Tibial nerve (tissue), 4 donors: Measurements from ENCODE around the gene HRH4. TPM values are rescaled to one million over a fixed set of nuclear protein-coding genes. Genes with fewer than 3 reads are reported as not detected.

ENCODE experiments used
- DNase-seq, 2 donors: peaks; one replicate each; pipeline ENCODE4 v3.0.0-alpha.2; 2019; ENCODE audit warnings: low spot score in 2 of 2
- H3K27ac ChIP-seq, 4 donors: fragments of 200-600 bp; sonication (generic) in 3 of 4; one replicate each; pipeline ENCODE4 v1.5.1; 2017 to 2019; ENCODE audit warnings: mild to moderate bottlenecking in 1 of 4
- H3K27me3 ChIP-seq, 2 donors: fragments of 200-600 bp; sonication (generic) in 1 of 2; one replicate each; pipeline versions ENCODE4 v1.5.1 to v1.6.0; 2017 to 2019
- H3K36me3 ChIP-seq, 3 donors: fragments of 200-600 bp; sonication (generic); one replicate each; pipeline ENCODE4 v1.5.1; 2018 to 2019
- H3K4me1 ChIP-seq, 4 donors: fragments of 200-600 bp; sonication (generic) in 3 of 4; one replicate each; pipeline ENCODE4 v1.5.1; 2017 to 2019
- H3K4me3 ChIP-seq, 4 donors: fragments of 200-600 bp; sonication (generic) in 3 of 4; one replicate each; pipeline ENCODE4 v1.5.1; 2017 to 2019; ENCODE audit warnings: mild to moderate bottlenecking in 1 of 4, moderate library complexity in 1 of 4
- H3K9me3 ChIP-seq, 4 donors: fragments of 200-600 bp; sonication (generic) in 3 of 4; one replicate each; pipeline ENCODE4 v1.5.1; 2017 to 2019
- EP300 ChIP-seq, 2 donors: sonication (generic); formaldehyde crosslinking; IDR thresholded peaks; one replicate each; pipeline ENCODE4 v1.6.1; 2017; ENCODE audit warnings: antibody characterized with exemption in 2 of 2, mild to moderate bottlenecking in 1 of 2
- POLR2A ChIP-seq, 2 donors: fragments of 450-650 bp; IDR thresholded peaks; one replicate each; pipeline ENCODE4 v1.6.1; 2017; ENCODE audit warnings: antibody characterized with exemption in 2 of 2, mild to moderate bottlenecking in 2 of 2, moderate library complexity in 2 of 2
- WGBS, 2 donors: methylation state at CpG; one replicate each; pipeline ENCODE4 v1.1.5; 2018; 5-methylcytosine and 5-hydroxymethylcytosine counted together
- total RNA-seq, 4 donors: library from RNA; depleted of rRNA; stranded (reverse); fragments of >200 nt; gene quantifications; one replicate each; pipeline ENCODE4 v1.1.0, GENCODE V29; 2016
- TF ChIP-seq, protein P1 (sequence below), 5 experiments: fragments of 200-600 bp in 3 of 5; fragments of 450-650 bp in 2 of 5; sonication (generic) in 3 of 5; IDR thresholded peaks; one replicate each; pipeline ENCODE4 v1.5.1; 2016 to 2019; ENCODE audit warnings: antibody characterized with exemption in 5 of 5, mild to moderate bottlenecking in 3 of 5, moderate library complexity in 2 of 5

HRH4 gene, protein sequence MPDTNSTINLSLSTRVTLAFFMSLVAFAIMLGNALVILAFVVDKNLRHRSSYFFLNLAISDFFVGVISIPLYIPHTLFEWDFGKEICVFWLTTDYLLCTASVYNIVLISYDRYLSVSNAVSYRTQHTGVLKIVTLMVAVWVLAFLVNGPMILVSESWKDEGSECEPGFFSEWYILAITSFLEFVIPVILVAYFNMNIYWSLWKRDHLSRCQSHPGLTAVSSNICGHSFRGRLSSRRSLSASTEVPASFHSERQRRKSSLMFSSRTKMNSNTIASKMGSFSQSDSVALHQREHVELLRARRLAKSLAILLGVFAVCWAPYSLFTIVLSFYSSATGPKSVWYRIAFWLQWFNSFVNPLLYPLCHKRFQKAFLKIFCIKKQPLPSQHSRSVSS
- under 1 TPM in 1 of 4 donors, not detected in 3; 0.60 TPM for total RNA-seq

DNA sequence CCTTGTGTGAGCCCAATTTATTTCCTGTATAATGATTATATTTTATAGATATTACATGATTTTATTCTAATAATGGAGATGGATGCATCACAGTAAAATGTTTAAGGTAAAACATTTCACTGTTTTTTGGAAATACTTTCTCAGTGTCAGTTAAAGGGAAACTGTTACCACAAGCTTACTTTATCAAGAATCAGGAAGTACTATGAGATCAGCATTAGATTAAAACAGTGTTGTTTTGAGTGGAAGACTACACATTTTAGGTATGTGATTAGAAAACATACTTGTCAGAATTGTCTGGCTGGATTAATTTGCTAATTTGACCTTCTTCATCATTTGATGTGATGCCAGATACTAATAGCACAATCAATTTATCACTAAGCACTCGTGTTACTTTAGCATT, at the start of gene HRH4:
Gene HRH4, plus strand, starts transcription at position 250 of the 400 bp plus-strand sequence. Its CDS starts 92 bp downstream, at position 342.
- no peaks in the 10 kb centered on the region for H3K27me3 ChIP-seq
- no peaks in the 10 kb centered on the region for H3K4me1 ChIP-seq
- TF ChIP-seq EP300 (IDR thresholded peaks at IDR 0.05) (no peak), POLR2A (IDR thresholded peaks at IDR 0.05) (no peak)
- TF ChIP-seq, protein P1, sequence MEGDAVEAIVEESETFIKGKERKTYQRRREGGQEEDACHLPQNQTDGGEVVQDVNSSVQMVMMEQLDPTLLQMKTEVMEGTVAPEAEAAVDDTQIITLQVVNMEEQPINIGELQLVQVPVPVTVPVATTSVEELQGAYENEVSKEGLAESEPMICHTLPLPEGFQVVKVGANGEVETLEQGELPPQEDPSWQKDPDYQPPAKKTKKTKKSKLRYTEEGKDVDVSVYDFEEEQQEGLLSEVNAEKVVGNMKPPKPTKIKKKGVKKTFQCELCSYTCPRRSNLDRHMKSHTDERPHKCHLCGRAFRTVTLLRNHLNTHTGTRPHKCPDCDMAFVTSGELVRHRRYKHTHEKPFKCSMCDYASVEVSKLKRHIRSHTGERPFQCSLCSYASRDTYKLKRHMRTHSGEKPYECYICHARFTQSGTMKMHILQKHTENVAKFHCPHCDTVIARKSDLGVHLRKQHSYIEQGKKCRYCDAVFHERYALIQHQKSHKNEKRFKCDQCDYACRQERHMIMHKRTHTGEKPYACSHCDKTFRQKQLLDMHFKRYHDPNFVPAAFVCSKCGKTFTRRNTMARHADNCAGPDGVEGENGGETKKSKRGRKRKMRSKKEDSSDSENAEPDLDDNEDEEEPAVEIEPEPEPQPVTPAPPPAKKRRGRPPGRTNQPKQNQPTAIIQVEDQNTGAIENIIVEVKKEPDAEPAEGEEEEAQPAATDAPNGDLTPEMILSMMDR (IDR thresholded peaks at IDR 0.05): no peak
- no peak within 1 kb of the TSS for H3K27ac ChIP-seq
- no peaks in the 10 kb centered on the region for H3K9me3 ChIP-seq
- WGBS, 2 donors: 57 to 83% methylated on average over 1 of the region's 1 CpG
- no peak for DNase-seq
- peaks cover 0 to 10% (median 0%) of the 10 kb centered on the region in 3 donors for H3K36me3 ChIP-seq
- no peak within 1 kb of the TSS for H3K4me3 ChIP-seq

DNA sequence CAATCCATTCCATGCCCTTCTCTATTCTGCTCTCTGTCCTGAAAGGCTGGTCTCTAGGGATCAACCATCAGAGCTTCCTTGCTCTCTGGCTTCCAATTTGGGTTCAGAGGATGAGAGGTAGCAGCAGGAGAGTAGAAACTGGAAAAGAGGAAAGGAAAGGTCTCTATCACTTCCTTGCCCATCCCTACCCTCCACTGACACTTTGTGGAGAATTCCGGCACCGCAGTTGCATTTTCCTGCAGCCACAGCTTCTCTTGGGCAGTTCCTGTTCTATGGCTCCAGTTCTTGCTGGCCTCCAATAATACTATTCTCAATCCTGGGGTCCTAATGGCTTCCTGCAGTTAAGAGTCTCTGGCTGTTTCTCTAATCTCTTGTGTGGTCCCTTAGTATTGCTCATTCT, 47.3 kb upstream of the HRH4 start:
- DNase-seq: no peak
- H3K4me3 ChIP-seq: no peak overlapping the region
- H3K9me3 ChIP-seq: no peaks in the 10 kb centered on the region
- no peak overlapping the region for H3K27ac ChIP-seq
- TF ChIP-seq, protein P1 (IDR thresholded peaks at IDR 0.05): peak in 2 of 5 experiments; percentile 18 to 20
- TF ChIP-seq EP300 (IDR thresholded peaks at IDR 0.05): no peak
- no peaks in the 10 kb centered on the region for H3K36me3 ChIP-seq
- WGBS, 2 donors: 64 to 67% methylated on average over 2 of the region's 2 CpGs
- H3K27me3 ChIP-seq: peaks cover 0 to 27% of the 10 kb centered on the region in 2 donors
- no peaks in the 10 kb centered on the region for H3K4me1 ChIP-seq

DNA sequence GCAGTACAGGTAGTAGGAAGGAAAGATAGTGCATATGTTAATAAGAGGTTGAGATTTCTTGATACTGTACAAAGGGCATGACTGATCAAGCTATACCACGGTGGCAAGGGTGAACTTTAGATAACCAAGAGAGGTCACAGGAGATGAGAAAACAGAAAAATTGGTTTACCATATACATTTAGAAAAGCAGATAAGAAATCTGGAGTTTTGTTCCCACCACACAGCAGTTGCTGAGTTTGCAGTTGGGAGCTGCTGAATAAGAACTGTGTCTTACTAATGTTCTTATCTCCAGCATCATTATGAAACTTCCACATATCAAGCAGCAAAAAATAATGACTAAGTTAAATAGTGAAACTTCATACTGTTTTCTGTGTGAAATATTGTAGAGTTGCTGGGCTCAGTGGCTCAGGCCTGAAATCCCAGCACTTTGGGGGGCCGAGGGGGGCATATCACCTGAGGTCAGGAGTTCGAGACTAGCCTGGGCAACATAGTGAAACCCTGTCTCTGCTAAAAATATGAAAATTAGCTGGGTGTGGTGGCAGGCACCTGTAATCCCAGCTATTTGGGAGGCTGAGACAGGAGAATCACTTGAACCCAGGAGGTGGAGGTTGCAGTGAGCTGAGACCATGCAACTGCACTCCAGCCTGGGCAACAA, 46.0 kb upstream of the HRH4 start:
- WGBS, 2 donors: 84 to 95% methylated on average over 3 of the region's 3 CpGs
- H3K27ac ChIP-seq: no peak overlapping the region
- H3K4me1 ChIP-seq: no peaks in the 10 kb centered on the region
- H3K27me3 ChIP-seq: peaks cover 0 to 41% of the 10 kb centered on the region in 2 donors
- no peaks in the 10 kb centered on the region for H3K9me3 ChIP-seq
- no peak for DNase-seq
- TF ChIP-seq, protein P1 (IDR thresholded peaks at IDR 0.05): no peak
- TF ChIP-seq EP300 (IDR thresholded peaks at IDR 0.05) (no peak), POLR2A (IDR thresholded peaks at IDR 0.05) (no peak)
- H3K36me3 ChIP-seq: no peaks in the 10 kb centered on the region
- H3K4me3 ChIP-seq: no peak overlapping the region

DNA sequence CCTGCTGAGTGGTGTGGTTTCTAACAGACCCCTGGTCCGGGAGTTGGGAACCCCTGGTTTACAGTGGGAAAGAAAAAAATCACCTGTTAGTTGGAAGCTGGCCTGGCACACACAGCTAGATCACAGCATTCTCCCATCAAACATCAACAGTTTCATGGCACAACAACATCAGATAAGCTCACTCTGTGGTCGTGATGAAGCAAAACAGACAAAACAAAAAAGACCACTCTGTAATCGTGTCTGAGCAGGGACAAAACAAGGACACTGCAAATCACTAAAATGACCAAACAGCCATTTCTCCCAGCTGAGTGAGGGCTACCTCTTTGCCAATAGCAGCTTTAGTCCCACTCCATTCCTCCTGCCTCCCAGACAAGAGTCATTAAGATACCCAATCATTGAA, 43.0 kb upstream of the HRH4 start:
- no peak overlapping the region for H3K27ac ChIP-seq
- no peaks in the 10 kb centered on the region for H3K9me3 ChIP-seq
- TF ChIP-seq, protein P1 (IDR thresholded peaks at IDR 0.05): no peak
- no peak for TF ChIP-seq POLR2A (IDR thresholded peaks at IDR 0.05)
- no peak for TF ChIP-seq EP300 (IDR thresholded peaks at IDR 0.05)
- WGBS, 2 donors: 18 to 28% methylated on average over 3 of the region's 3 CpGs
- H3K4me1 ChIP-seq: no peaks in the 10 kb centered on the region
- peaks cover 0 to 62% of the 10 kb centered on the region in 2 donors for H3K27me3 ChIP-seq
- H3K36me3 ChIP-seq: no peaks in the 10 kb centered on the region
- DNase-seq: no peak
- no peak overlapping the region for H3K4me3 ChIP-seq

DNA sequence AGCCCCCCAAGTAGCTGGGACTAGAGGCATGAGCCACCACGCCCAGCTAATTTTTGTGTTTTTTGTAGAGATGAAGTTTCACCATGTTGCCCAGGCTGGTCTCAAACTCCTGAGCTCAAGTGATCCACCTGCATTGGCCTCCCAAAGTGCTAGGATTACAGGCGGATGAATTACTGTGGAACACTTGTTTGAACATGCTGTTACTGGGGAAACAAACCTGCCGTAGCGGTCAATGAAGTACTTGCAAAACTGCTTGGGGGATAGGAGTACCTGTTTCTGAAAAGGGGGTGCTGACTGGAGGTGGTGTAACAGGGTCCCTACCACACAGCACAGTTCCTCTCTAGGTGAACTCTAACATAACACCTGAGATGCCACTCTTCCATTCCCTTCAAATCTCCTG, 39.9 kb upstream of the HRH4 start:
- 83 to 92% methylated on average over 4 of the region's 4 CpGs for WGBS, 2 donors
- peaks cover 0 to 78% of the 10 kb centered on the region in 2 donors for H3K27me3 ChIP-seq

More for the DNA sequence above, 39.9 kb upstream of the HRH4 start:
- Histone ChIP-seq H3K4me1 (no peaks in the 10 kb centered on the region), H3K27ac (no peak overlapping the region), H3K4me3 (no peak overlapping the region), H3K36me3 (no peaks in the 10 kb centered on the region), H3K9me3 (no peaks in the 10 kb centered on the region)
- no peak for DNase-seq
- no peak for TF ChIP-seq EP300 (IDR thresholded peaks at IDR 0.05)
- no peak for TF ChIP-seq POLR2A (IDR thresholded peaks at IDR 0.05)
- TF ChIP-seq, protein P1 (IDR thresholded peaks at IDR 0.05): no peak
